B cell (primary cell): ENCODE measurements around the gene ECE2. TPM values are rescaled to one million over a fixed set of nuclear protein-coding genes. Genes with fewer than 3 reads are reported as not detected.

ENCODE experiments used
- ATAC-seq: fragments of 200-7000 bp; cut with Tn5 transposase; one replicate; pipeline ENCODE4 v1.10.0; 2021; ENCODE audit warnings: low read depth, mild to moderate bottlenecking, moderate number of reproducible peaks, moderate library complexity
- CTCF ChIA-PET: fragments of 350-600 bp; sonication (Branson Sonifier 250); formaldehyde crosslinking; loops from one replicate; lab custom pipeline; 2021; ENCODE audit warnings: antibody characterized with exemption, inconsistent platforms; lab: Charles Lee
- POLR2A ChIA-PET: fragments of 350-600 bp; sonication (Branson Sonifier 250); formaldehyde crosslinking; loops from one replicate; lab custom pipeline; 2021; ENCODE audit warnings: antibody characterized with exemption; lab: Charles Lee
- DNase-seq: peaks from one replicate; pipeline ENCODE4 v3.0.0; 2013
- H2AFZ ChIP-seq: 2 replicates; pipeline ENCODE4 v1.6.1; 2012; ENCODE audit warnings: mild to moderate bottlenecking, low read depth, low read length; ENCODE audit not compliant: insufficient read depth, poor library complexity, severe bottlenecking
- H3K27ac ChIP-seq, 2 donors: 1 replicate in 1 of 2; 2 replicates in 1 of 2; pipeline ENCODE4 v1.5.1; 2012 to 2013; ENCODE audit warnings: low read length in 2 of 2, mild to moderate bottlenecking in 2 of 2, moderate library complexity in 1 of 2
- H3K27me3 ChIP-seq, 4 experiments: fragments of 200-600 bp in 1 of 4; sonication (generic) in 1 of 4; replicated peaks in 1 of 4; 1 replicate in 2 of 4; 2 replicates in 2 of 4; pipeline versions ENCODE4 v1.6.1 to v1.7.0; 2013 to 2016; ENCODE audit warnings: low read length in 3 of 4, mild to moderate bottlenecking in 2 of 4, mixed read lengths in 1 of 4, moderate library complexity in 1 of 4; ENCODE audit not compliant: insufficient read depth in 4 of 4, control insufficient read depth in 3 of 4; ENCODE audit errors: control extremely low read depth in 1 of 4
- H3K36me3 ChIP-seq, 2 experiments: replicated peaks in 1 of 2; 1 replicate in 1 of 2; 2 replicates in 1 of 2; pipeline versions ENCODE4 v1.6.1 to v1.7.1; 2013; ENCODE audit warnings: low read length in 1 of 2; ENCODE audit not compliant: insufficient read depth in 2 of 2, control insufficient read depth in 1 of 2; ENCODE audit errors: control extremely low read depth in 1 of 2, extremely low read depth in 1 of 2
- H3K4me1 ChIP-seq, 2 donors: fragments of 200-600 bp in 1 of 2; sonication (generic) in 1 of 2; 1 replicate in 1 of 2; 2 replicates in 1 of 2; pipeline versions ENCODE4 v1.5.1 to v1.6.1; 2013 to 2017; ENCODE audit warnings: low read length in 2 of 2; ENCODE audit not compliant: control insufficient read depth in 2 of 2, insufficient read depth in 2 of 2
- H3K4me2 ChIP-seq: replicated peaks from 2 replicates; pipeline ENCODE3; 2012; ENCODE audit warnings: mild to moderate bottlenecking, low read depth, low read length; ENCODE audit not compliant: poor library complexity, severe bottlenecking
- H3K4me3 ChIP-seq, 5 experiments: fragments of 200-600 bp in 1 of 5; sonication (generic) in 1 of 5; 1 replicate in 3 of 5; 2 replicates in 2 of 5; pipeline versions ENCODE4 v1.5.1 to v1.7.0; 2011 to 2016; ENCODE audit warnings: low read length in 4 of 5, mild to moderate bottlenecking in 4 of 5, low read depth in 2 of 5, control low read depth in 1 of 5, moderate library complexity in 1 of 5; ENCODE audit not compliant: insufficient read depth in 1 of 5; ENCODE audit errors: control extremely low read depth in 1 of 5, extremely low read depth in 1 of 5
- H3K79me2 ChIP-seq: fragments of 200-600 bp; sonication (generic); one replicate; pipeline ENCODE4 v1.6.0; 2016; ENCODE audit warnings: low read length; ENCODE audit not compliant: control insufficient read depth, insufficient read depth
- H3K9ac ChIP-seq: fragments of 200-600 bp; sonication (generic); 2 replicates; pipeline ENCODE4 v1.6.1; 2017; ENCODE audit warnings: mild to moderate bottlenecking, low read length, moderate library complexity
- H3K9me3 ChIP-seq, 3 donors: one replicate each; pipeline versions ENCODE4 v1.6.1 to v1.7.1; 2013; ENCODE audit warnings: low read length in 2 of 3; ENCODE audit not compliant: control insufficient read depth in 2 of 3, insufficient read depth in 1 of 3; ENCODE audit errors: control extremely low read depth in 1 of 3
- H4K20me1 ChIP-seq: 2 replicates; pipeline ENCODE4 v1.6.0; 2012; ENCODE audit warnings: mild to moderate bottlenecking, low read length; ENCODE audit not compliant: insufficient read depth, control insufficient read depth, poor library complexity, severe bottlenecking
- H3K27ac Mint-ChIP-seq: one replicate; pipeline ENCODE4 v1.8.0; 2021; ENCODE audit warnings: mixed read lengths
- H3K27me3 Mint-ChIP-seq: one replicate; pipeline ENCODE4 v1.8.0; 2021; ENCODE audit warnings: mixed read lengths
- H3K4me1 Mint-ChIP-seq: one replicate; pipeline ENCODE4 v1.8.0; 2021; ENCODE audit warnings: mixed read lengths
- H3K4me3 Mint-ChIP-seq: one replicate; pipeline ENCODE4 v1.8.0; 2021; ENCODE audit warnings: mixed read lengths
- H3K9me3 Mint-ChIP-seq: one replicate; pipeline ENCODE4 v1.8.0; 2022; ENCODE audit warnings: mixed read lengths; ENCODE audit not compliant: insufficient read depth
- EZH2 ChIP-seq: IDR thresholded peaks from 2 replicates; pipeline ENCODE4 v1.6.1; 2012; ENCODE audit warnings: borderline replicate concordance, low read depth, mild to moderate bottlenecking, moderate library complexity, low read length; ENCODE audit not compliant: insufficient read depth, poor library complexity, severe bottlenecking
- WGBS: methylation state at CpG from one replicate; pipeline ENCODE4 v1.1.5; 2013; ENCODE audit warnings: missing lambda C conversion rate; ENCODE audit not compliant: insufficient coverage; 5-methylcytosine and 5-hydroxymethylcytosine counted together
- intact Hi-C: fragments of 100-400 bp; cut with micrococcal nuclease; formaldehyde crosslinking; loops from one replicate; pipeline ENCODE4 v1.10.0; 2022
- polyA plus RNA-seq: library from polyadenylated mRNA; depleted of rRNA; stranded (reverse); fragments of >200 nt; gene quantifications from 2 replicates; pipeline ENCODE4 v1.2.3, GENCODE V29; 2012
- total RNA-seq, 2 donors: library from RNA; stranded (reverse); fragments of 120-200 nt in 1 of 2; gene quantifications; 1 replicate in 1 of 2; 2 replicates in 1 of 2; pipeline versions ENCODE4 v1.2.3 to v1.2.4, GENCODE V29; 2013 to 2022
- TF ChIP-seq, protein P1 (sequence below): fragments of 200-600 bp; IDR thresholded peaks from one replicate; pipeline ENCODE4 v1.8.0; 2022; ENCODE audit warnings: antibody characterized with exemption, mild to moderate bottlenecking

The ECE2 gene
- total and polyA plus RNA-seq, 2 donors (not counting 1 experiment from before 2014, with no cell fraction given), result not detected

- H3K4me2 ChIP-seq, result no peak overlapping the region
- peaks cover 5% of the 10 kb centered on the region in 2 donors for H3K4me1 ChIP-seq
- no peaks in the 10 kb centered on the region for H3K36me3 ChIP-seq
- H3K9ac ChIP-seq, result no peak overlapping the region
- Mint-ChIP-seq H3K27ac (no peak overlapping the region), H3K9me3 (no peaks in the 10 kb centered on the region), H3K27me3 (peaks cover 20% of the 10 kb centered on the region), H3K4me3 (no peak overlapping the region), H3K4me1 (peaks cover 9% of the 10 kb centered on the region)
- ATAC-seq (no peak), DNase-seq (no peak)
- H2AFZ ChIP-seq, result no peak overlapping the region
- intact Hi-C loops, result no loop called here
- no peak for TF ChIP-seq EZH2
- TF ChIP-seq, protein P1, sequence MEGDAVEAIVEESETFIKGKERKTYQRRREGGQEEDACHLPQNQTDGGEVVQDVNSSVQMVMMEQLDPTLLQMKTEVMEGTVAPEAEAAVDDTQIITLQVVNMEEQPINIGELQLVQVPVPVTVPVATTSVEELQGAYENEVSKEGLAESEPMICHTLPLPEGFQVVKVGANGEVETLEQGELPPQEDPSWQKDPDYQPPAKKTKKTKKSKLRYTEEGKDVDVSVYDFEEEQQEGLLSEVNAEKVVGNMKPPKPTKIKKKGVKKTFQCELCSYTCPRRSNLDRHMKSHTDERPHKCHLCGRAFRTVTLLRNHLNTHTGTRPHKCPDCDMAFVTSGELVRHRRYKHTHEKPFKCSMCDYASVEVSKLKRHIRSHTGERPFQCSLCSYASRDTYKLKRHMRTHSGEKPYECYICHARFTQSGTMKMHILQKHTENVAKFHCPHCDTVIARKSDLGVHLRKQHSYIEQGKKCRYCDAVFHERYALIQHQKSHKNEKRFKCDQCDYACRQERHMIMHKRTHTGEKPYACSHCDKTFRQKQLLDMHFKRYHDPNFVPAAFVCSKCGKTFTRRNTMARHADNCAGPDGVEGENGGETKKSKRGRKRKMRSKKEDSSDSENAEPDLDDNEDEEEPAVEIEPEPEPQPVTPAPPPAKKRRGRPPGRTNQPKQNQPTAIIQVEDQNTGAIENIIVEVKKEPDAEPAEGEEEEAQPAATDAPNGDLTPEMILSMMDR, result no peak
- H3K27ac ChIP-seq, result no peak overlapping the region
- peaks cover 5% of the 10 kb centered on the region for H4K20me1 ChIP-seq
- H3K27me3 ChIP-seq, result peaks cover 0 to 18% (median 6%) of the 10 kb centered on the region in 4 experiments
- 100% methylated on average over 3 of the region's 3 CpGs for WGBS
- H3K4me3 ChIP-seq, result no peak overlapping the region
- H3K9me3 ChIP-seq, result peaks cover 0 to 4% (median 0%) of the 10 kb centered on the region in 3 donors
- CTCF ChIA-PET, result interaction anchor here (1.0 to 1.4 kb wide), 5 partner anchors 16 to 371 kb away, joined by 3 to 5 read pairs (median 4); partner anchors contain the start of gene PARL
- H3K79me2 ChIP-seq, result no peaks in the 10 kb centered on the region
- POLR2A ChIA-PET, result interaction anchor here (0.9 kb wide), 2 partner anchors 12 to 90 kb away, joined by 4 read pairs; no protein-coding TSS in a partner anchor
These were observed 20.4 kb upstream of the ECE2 start for GRCh38 chr3:184255291-184256039.
